Transverse colon (tissue), 4 donors: Measurements from ENCODE around the gene FAM83D. TPM values are rescaled to one million over a fixed set of nuclear protein-coding genes. Genes with fewer than 3 reads are reported as not detected.

Source experiments
- DNase-seq: peaks from one replicate; pipeline ENCODE4 v3.0.0-alpha.2; 2019
- H3K27ac ChIP-seq, 4 donors: fragments of 200-600 bp; sonication (generic); 2 replicates each; pipeline ENCODE4 v1.5.1; 2016 to 2018; ENCODE audit warnings: inconsistent platforms in 4 of 4
- H3K27me3 ChIP-seq: fragments of 200-600 bp; sonication (generic); 2 replicates; pipeline ENCODE4 v1.5.1; 2017; ENCODE audit warnings: inconsistent platforms
- H3K36me3 ChIP-seq, 4 donors: fragments of 200-600 bp; sonication (generic); 2 replicates each; pipeline ENCODE4 v1.5.1; 2017 to 2019; ENCODE audit warnings: inconsistent platforms in 4 of 4
- H3K4me1 ChIP-seq, 4 donors: fragments of 200-600 bp; sonication (generic); 2 replicates each; pipeline ENCODE4 v1.5.1; 2017 to 2020; ENCODE audit warnings: inconsistent platforms in 4 of 4
- H3K4me3 ChIP-seq, 4 donors: fragments of 200-600 bp; sonication (generic); 1 replicate in 1 of 4; 2 replicates in 3 of 4; pipeline versions ENCODE4 v1.5.1 to v1.6.1; 2017 to 2019; ENCODE audit warnings: inconsistent platforms in 4 of 4
- H3K9me3 ChIP-seq, 2 donors: fragments of 200-600 bp; sonication (generic); 2 replicates each; pipeline ENCODE4 v1.5.1; 2017 to 2019; ENCODE audit warnings: inconsistent platforms in 2 of 2
- EP300 ChIP-seq: sonication (generic); formaldehyde crosslinking; IDR thresholded peaks from one replicate; pipeline ENCODE4 v1.6.1; 2017; ENCODE audit warnings: antibody characterized with exemption, low read depth
- POLR2A ChIP-seq: fragments of 450-650 bp; IDR thresholded peaks from one replicate; pipeline ENCODE4 v1.6.1; 2016; ENCODE audit warnings: antibody characterized with exemption, mild to moderate bottlenecking, moderate library complexity
- POLR2AphosphoS5 ChIP-seq, 3 donors: sonication (generic); formaldehyde crosslinking; IDR thresholded peaks; one replicate each; pipeline ENCODE4 v1.6.1; 2016; ENCODE audit warnings: antibody characterized with exemption in 3 of 3
- WGBS, 2 donors: methylation state at CpG; one replicate each; pipeline ENCODE4 v1.1.5; 2018; ENCODE audit warnings: low coverage in 1 of 2; 5-methylcytosine and 5-hydroxymethylcytosine counted together
- in situ Hi-C, 4 donors: fragments of 200-750 bp; cut with MboI; loops; one replicate each; pipeline versions ENCODE4 v1.15.0 to v1.15.1; 2017; ENCODE audit warnings: low sequenced_read_pairs in 3 of 4, low pct_ligation_motif_present in 1 of 4, low pct_unique_long_range_greater_than_20kb in 1 of 4
- intact Hi-C: fragments of 100-400 bp; cut with DNase I; formaldehyde crosslinking; loops from one replicate; pipeline ENCODE4 v1.15.1; 2023; ENCODE audit warnings: low total_unique reads
- total RNA-seq, 4 donors: library from RNA; depleted of rRNA; stranded (reverse); fragments of >200 nt; gene quantifications; one replicate each; pipeline ENCODE4 v1.1.0, GENCODE V29; 2016
- TF ChIP-seq, protein P1 (sequence below), 5 experiments: fragments of 200-600 bp in 3 of 5; fragments of 450-650 bp in 2 of 5; sonication (generic) in 3 of 5; IDR thresholded peaks; 1 replicate in 2 of 5; 2 replicates in 3 of 5; pipeline ENCODE4 v1.5.1; 2016 to 2017; ENCODE audit warnings: antibody characterized with exemption in 5 of 5, inconsistent platforms in 3 of 5, mild to moderate bottlenecking in 2 of 5, moderate library complexity in 1 of 5

FAM83D gene
- total RNA-seq, 4 donors from 2014 or later, result 7.2 to 42.3 (median 19.6) TPM

DNA sequence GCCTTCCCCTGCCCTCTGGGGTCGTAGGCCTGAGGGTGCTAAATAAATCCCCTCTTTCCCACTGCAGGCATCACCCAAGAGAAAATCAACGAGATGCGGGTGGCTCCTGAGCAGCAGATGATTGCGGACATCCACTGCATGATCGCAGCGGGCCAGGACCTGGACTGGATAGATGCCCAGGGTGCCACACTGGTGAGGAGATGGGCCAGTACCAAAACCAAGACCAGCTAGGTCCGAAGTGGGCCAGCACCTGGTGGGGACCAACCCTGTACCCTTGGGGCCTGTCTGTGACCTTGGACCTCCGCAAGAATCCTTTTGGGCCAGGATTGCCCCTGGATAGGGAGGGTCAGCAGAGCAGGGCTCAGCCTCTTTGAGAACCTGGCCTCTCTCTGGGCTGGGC is 23.6 kb upstream of the FAM83D start:
- 92% methylated on average over 8 of the region's 8 CpGs; no CpG with 5 or more reads in 1 of the 2 donors for WGBS, 2 donors
- in situ Hi-C loops (loop anchor here in 2 of 4 donors (25.0 kb wide), 2 partner anchors 135 to 265 kb away; no protein-coding TSS in a partner anchor), intact Hi-C loops (no loop called here)
- no peak overlapping the region for H3K27ac ChIP-seq
- no peaks in the 10 kb centered on the region for H3K27me3 ChIP-seq
- DNase-seq, result no peak
- TF ChIP-seq EP300 (no peak), POLR2AphosphoS5 (IDR thresholded peaks at IDR 0.05) (no peak), POLR2A (no peak)
- TF ChIP-seq, protein P1, sequence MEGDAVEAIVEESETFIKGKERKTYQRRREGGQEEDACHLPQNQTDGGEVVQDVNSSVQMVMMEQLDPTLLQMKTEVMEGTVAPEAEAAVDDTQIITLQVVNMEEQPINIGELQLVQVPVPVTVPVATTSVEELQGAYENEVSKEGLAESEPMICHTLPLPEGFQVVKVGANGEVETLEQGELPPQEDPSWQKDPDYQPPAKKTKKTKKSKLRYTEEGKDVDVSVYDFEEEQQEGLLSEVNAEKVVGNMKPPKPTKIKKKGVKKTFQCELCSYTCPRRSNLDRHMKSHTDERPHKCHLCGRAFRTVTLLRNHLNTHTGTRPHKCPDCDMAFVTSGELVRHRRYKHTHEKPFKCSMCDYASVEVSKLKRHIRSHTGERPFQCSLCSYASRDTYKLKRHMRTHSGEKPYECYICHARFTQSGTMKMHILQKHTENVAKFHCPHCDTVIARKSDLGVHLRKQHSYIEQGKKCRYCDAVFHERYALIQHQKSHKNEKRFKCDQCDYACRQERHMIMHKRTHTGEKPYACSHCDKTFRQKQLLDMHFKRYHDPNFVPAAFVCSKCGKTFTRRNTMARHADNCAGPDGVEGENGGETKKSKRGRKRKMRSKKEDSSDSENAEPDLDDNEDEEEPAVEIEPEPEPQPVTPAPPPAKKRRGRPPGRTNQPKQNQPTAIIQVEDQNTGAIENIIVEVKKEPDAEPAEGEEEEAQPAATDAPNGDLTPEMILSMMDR (IDR thresholded peaks at IDR 0.05), result no peak
- H3K36me3 ChIP-seq, result no peaks in the 10 kb centered on the region
- no peaks in the 10 kb centered on the region for H3K4me1 ChIP-seq
- no peak overlapping the region for H3K4me3 ChIP-seq
- no peaks in the 10 kb centered on the region for H3K9me3 ChIP-seq

DNA sequence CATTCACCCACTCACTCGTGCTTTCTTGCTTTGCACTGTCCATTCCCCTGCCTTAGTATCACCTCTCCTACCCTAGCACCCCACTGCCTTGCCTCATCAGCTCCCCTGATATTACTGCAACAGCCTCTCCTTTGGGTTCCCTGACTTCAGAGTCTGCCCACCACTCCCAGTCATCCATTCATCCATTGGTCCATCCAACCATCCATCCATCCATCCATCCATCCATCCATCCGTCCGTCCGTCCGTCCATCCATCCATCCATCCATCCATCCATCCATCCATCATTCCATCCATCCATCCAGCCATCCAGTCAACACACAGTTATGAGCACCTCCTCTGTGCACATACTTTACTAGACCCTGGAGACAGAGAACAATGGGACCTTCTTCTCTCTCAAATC is 22.9 kb upstream of the FAM83D start:
- no peak for DNase-seq
- Histone ChIP-seq H3K36me3 (no peaks in the 10 kb centered on the region), H3K9me3 (no peaks in the 10 kb centered on the region), H3K27me3 (no peaks in the 10 kb centered on the region), H3K4me1 (no peaks in the 10 kb centered on the region), H3K4me3 (no peak overlapping the region), H3K27ac (no peak overlapping the region)
- in situ Hi-C loops, result loop anchor here in 2 of 4 donors (25.0 kb wide), 2 partner anchors 134 to 266 kb away; no protein-coding TSS in a partner anchor
- intact Hi-C loops, result no loop called here
- no peak for TF ChIP-seq POLR2AphosphoS5 (IDR thresholded peaks at IDR 0.05)
- TF ChIP-seq, protein P1 (IDR thresholded peaks at IDR 0.05), result no peak
- TF ChIP-seq POLR2A, result no peak
- TF ChIP-seq EP300, result no peak
- 46 to 64% methylated on average over 5 of the region's 5 CpGs for WGBS, 2 donors

DNA sequence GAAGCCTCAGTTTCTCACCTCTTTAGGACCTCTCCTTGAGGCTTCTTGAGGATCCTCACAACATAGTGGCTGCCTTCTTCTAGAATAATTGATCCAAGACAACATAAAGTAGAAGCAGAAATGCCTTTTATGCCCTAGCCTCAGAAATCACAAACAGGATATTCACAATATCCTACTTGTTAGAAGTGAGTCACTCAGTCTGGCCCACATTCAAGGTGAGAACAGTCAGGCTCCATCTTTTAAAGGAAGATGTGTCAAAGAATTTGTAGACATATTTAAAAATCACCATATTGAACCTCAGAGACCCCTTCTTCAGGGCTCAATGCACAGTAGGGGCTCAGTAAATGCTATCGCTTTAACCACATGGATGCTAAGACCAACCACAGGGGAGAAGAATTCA is 20.8 kb upstream of the FAM83D start:
- in situ Hi-C loops, result loop anchor here in 2 of 4 donors (25.0 kb wide), 2 partner anchors 132 to 268 kb away; no protein-coding TSS in a partner anchor
- no peak overlapping the region for H3K4me3 ChIP-seq
- no peak for DNase-seq
- no peaks in the 10 kb centered on the region for H3K4me1 ChIP-seq
- TF ChIP-seq EP300 (no peak), POLR2A (no peak), POLR2AphosphoS5 (IDR thresholded peaks at IDR 0.05) (no peak)
- TF ChIP-seq, protein P1 (IDR thresholded peaks at IDR 0.05), result no peak
- H3K9me3 ChIP-seq, result no peaks in the 10 kb centered on the region
- WGBS, 2 donors, result 88% methylated on average over 1 of the region's 1 CpG; no CpG with 5 or more reads in 1 of the 2 donors
- no peaks in the 10 kb centered on the region for H3K27me3 ChIP-seq
- H3K36me3 ChIP-seq, result no peaks in the 10 kb centered on the region
- H3K27ac ChIP-seq, result no peak overlapping the region
- intact Hi-C loops, result no loop called here

DNA sequence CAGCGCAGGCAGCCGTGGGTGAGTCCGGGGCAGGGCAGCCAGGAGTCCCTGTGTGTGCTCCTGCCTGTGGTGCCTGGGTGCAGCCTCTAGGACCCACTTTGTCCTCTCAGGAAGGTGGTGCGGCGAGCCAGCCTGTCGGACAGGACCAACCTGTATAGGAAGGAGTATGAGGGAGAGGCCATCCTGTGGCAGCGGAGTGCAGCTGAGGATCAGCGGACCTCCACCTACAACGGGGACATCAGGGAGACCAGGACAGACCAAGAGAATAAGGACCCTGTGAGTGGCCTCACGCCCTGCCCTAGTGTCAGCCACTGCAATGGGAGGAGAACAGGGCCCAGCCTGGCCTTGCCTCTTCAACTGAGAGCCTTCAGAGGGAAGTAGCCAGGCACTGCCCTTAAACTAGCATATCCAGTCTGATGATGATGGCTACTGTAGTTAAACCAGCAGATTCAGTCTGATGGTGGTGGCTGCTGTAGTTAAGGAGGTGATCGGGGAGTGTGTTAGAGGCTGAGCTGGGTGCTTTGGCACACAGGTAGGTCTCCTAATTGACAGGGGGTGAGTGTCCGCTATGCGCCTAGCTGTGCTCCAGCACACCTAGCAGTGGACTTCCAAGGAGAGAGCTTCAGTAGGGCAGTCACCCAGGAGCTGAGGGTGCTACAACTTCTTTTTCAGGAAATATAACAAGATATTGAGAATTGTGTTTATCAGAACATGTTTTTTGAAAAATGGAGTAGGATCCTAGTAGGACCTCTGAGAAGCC is 18.1 kb upstream of the FAM83D start:
- intact Hi-C loops, result no loop called here

More for the DNA sequence above, 18.1 kb upstream of the FAM83D start:
- Histone ChIP-seq H3K27ac (no peak overlapping the region), H3K9me3 (no peaks in the 10 kb centered on the region), H3K4me1 (no peaks in the 10 kb centered on the region), H3K36me3 (no peaks in the 10 kb centered on the region), H3K4me3 (no peak overlapping the region), H3K27me3 (no peaks in the 10 kb centered on the region)
- WGBS, 2 donors, result 91 to 100% methylated on average over 1 to 13 of the region's 13 CpGs
- TF ChIP-seq EP300 (no peak), POLR2A (no peak), POLR2AphosphoS5 (IDR thresholded peaks at IDR 0.05) (no peak)
- TF ChIP-seq, protein P1 (IDR thresholded peaks at IDR 0.05), result no peak
- in situ Hi-C loops, result loop anchor here in 2 of 4 donors (25.0 kb wide), 2 partner anchors 129 to 271 kb away; no protein-coding TSS in a partner anchor
- no peak for DNase-seq
